Naive thymus-derived CD8-positive, alpha-beta T cell (primary cell): ENCODE data around the gene CFD. TPM values are rescaled to one million over a fixed set of nuclear protein-coding genes. Genes with fewer than 3 reads are reported as not detected.

ENCODE experiments used
- ATAC-seq, 2 donors: fragments of 150-1000 bp; cut with Tn5 transposase in 1 of 2; sonication (Bioruptor Pico), chemical (Tn5 transposase) in 1 of 2; 1 replicate in 1 of 2; 2 replicates in 1 of 2; pipeline ENCODE4 v1.10.0; 2021; ENCODE audit warnings: mild to moderate bottlenecking in 2 of 2, moderate library complexity in 2 of 2
- POLR2A ChIA-PET: fragments of 350-600 bp; sonication (Branson Sonifier 250); formaldehyde crosslinking; loops from one replicate; lab custom pipeline; 2021; ENCODE audit warnings: antibody characterized with exemption; lab: Charles Lee
- DNase-seq, 10 donors: peaks; one replicate each; pipeline versions ENCODE4 v3.0.0 to v3.0.0-alpha.2; 2020 to 2022
- H3K27ac Mint-ChIP-seq, 10 donors: one replicate each; pipeline ENCODE4 v1.8.0; 2020 to 2022; ENCODE audit warnings: mild to moderate bottlenecking in 10 of 10, mixed read lengths in 10 of 10, moderate library complexity in 4 of 10, inconsistent platforms in 1 of 10
- H3K27me3 Mint-ChIP-seq, 5 donors: one replicate each; pipeline ENCODE4 v1.8.0; 2021 to 2022; ENCODE audit warnings: mixed read lengths in 5 of 5
- H3K36me3 Mint-ChIP-seq, 3 donors: one replicate each; pipeline ENCODE4 v1.8.0; 2020 to 2022; ENCODE audit warnings: mixed read lengths in 3 of 3, mild to moderate bottlenecking in 2 of 3, inconsistent platforms in 1 of 3
- H3K4me1 Mint-ChIP-seq, 4 donors: one replicate each; pipeline ENCODE4 v1.8.0; 2021 to 2022; ENCODE audit warnings: mixed read lengths in 4 of 4
- H3K4me3 Mint-ChIP-seq, 10 donors: one replicate each; pipeline ENCODE4 v1.8.0; 2020 to 2022; ENCODE audit warnings: mild to moderate bottlenecking in 10 of 10, mixed read lengths in 10 of 10, moderate library complexity in 6 of 10, inconsistent platforms in 1 of 10
- H3K9me3 Mint-ChIP-seq, 9 donors: one replicate each; pipeline ENCODE4 v1.8.0; 2020 to 2022; ENCODE audit warnings: mixed read lengths in 9 of 9, mild to moderate bottlenecking in 3 of 9, inconsistent platforms in 1 of 9, moderate library complexity in 1 of 9
- microRNA-seq: library from miRNA; unstranded; fragments of <30 nt; microRNA quantifications from one replicate; pipeline ENCODE4 v1.2.0, GENCODE V29; 2022; ENCODE audit warnings: borderline microRNAs expressed
- polyA plus RNA-seq, 3 donors: library from polyadenylated mRNA; unstranded; fragments of 300-500 nt; fragmentation: Illumina TruSeq; gene quantifications; one replicate each; pipeline ENCODE4 v1.2.3, GENCODE V29; 2021
- total RNA-seq, 8 experiments: library from RNA in 2 of 8; stranded (reverse) in 2 of 8; gene quantifications; one replicate each; pipeline ENCODE4 v1.2.3 and lab custom pipeline; 2021 to 2026

Gene CFD
- total and polyA plus RNA-seq, 5 experiments from 2014 or later: 2.4 to 10.0 (median 3.9) TPM

- POLR2A ChIA-PET: interaction anchor here (0.5 to 11.8 kb wide), 15 partner anchors 10 to 362 kb away, joined by 3 to 376 read pairs (median 6); partner anchors contain the start of genes ABCA7, ARHGAP45, CIRBP and KISS1R
- Mint-ChIP-seq H3K36me3 (peaks cover 0 to 19% (median 7%) of the 10 kb centered on the region in 3 donors), H3K4me1 (peaks cover 14 to 72% (median 62%) of the 10 kb centered on the region in 4 donors), H3K9me3 (no peaks in the 10 kb centered on the region), H3K4me3 (peak overlapping the region; percentile 48 to 91 (median 86)), H3K27ac (peak overlapping the region; percentile 99 to 100 (median 100)), H3K27me3 (no peaks in the 10 kb centered on the region)
- ATAC-seq (peak in 1 of 2 donors; percentile 4), DNase-seq (peak in 3 of 10 donors; percentile 45 to 49 (median 47))
Observed at GRCh38 chr19:907183-907853, 47.9 kb downstream of the CFD start.

GRCh38 chr19:911197-912033, 52.0 kb downstream of the CFD start:
- Mint-ChIP-seq H3K36me3 (peaks cover 0 to 10% (median 7%) of the 10 kb centered on the region in 3 donors), H3K27me3 (peaks cover 0 to 2% (median 0%) of the 10 kb centered on the region in 5 donors), H3K4me3 (peak overlapping the region; percentile 61 to 89 (median 82)), H3K9me3 (no peaks in the 10 kb centered on the region), H3K4me1 (peaks cover 13 to 57% (median 43%) of the 10 kb centered on the region in 4 donors), H3K27ac (peak overlapping the region; percentile 80 to 100 (median 100))
- POLR2A ChIA-PET: interaction anchor here (0.6 to 11.8 kb wide), 5 partner anchors 6 to 181 kb away, joined by 6 to 376 read pairs (median 69); partner anchors contain the start of genes KISS1R, MED16, R3HDM4 and RNU6-9
- DNase-seq: peak in 1 of 10 donors; percentile 66
- no peak for ATAC-seq

GRCh38 chr19:912181-913079, 53.0 kb downstream of the CFD start:
- POLR2A ChIA-PET: interaction anchor here (1.6 to 9.1 kb wide), 4 partner anchors 7 to 50 kb away, joined by 8 to 165 read pairs (median 83); partner anchors contain the start of genes CFD, MED16 and RNU6-9
- H3K4me3 Mint-ChIP-seq: peak overlapping the region; percentile 71 to 92 (median 82)
- H3K36me3 Mint-ChIP-seq: peaks cover 0 to 10% (median 7%) of the 10 kb centered on the region in 3 donors
- peak overlapping the region in 9 of 10 donors; percentile 43 to 97 (median 94) for H3K27ac Mint-ChIP-seq
- peaks cover 13 to 47% (median 33%) of the 10 kb centered on the region in 4 donors for H3K4me1 Mint-ChIP-seq
- ATAC-seq: no peak
- peak in 5 of 10 donors; percentile 35 to 77 (median 46) for DNase-seq
- H3K9me3 Mint-ChIP-seq: no peaks in the 10 kb centered on the region
- peaks cover 0 to 2% (median 0%) of the 10 kb centered on the region in 5 donors for H3K27me3 Mint-ChIP-seq

Small RNAs within 50 kb of the gene (microRNA-seq; reads per million reads assigned to microRNA genes)
- gene MIR3187: 1.0 reads per million

Other genes starting within 250 kb of the CFD start
- 10 to 100 TPM; 88.4 to 92.3 TPM for gene POLRMT, start 226.1 kb upstream of the CFD start, total RNA-seq
- 10 to 100 TPM; 33.2 to 71.1 (median 37.4) TPM for gene POLRMT, start 226.1 kb upstream of the CFD start, polyA plus RNA-seq
- gene FGF22, start 219.8 kb upstream of the CFD start, total RNA-seq: 1 to 10 TPM; 2.4 to 2.6 TPM
- gene FGF22, start 219.8 kb upstream of the CFD start, polyA plus RNA-seq: not detected
- 100 to 1,000 TPM; 122 to 125 TPM for gene RNF126, start 196.4 kb upstream of the CFD start, total RNA-seq
- 10 to 100 TPM; 56.2 to 70.7 (median 61.0) TPM for gene RNF126, start 196.4 kb upstream of the CFD start, polyA plus RNA-seq
- 1 to 10 TPM; 3.0 to 4.2 TPM for gene FSTL3, start 183.3 kb upstream of the CFD start, total RNA-seq
- 1 to 10 TPM; 2.4 to 3.2 (median 2.8) TPM for gene FSTL3, start 183.3 kb upstream of the CFD start, polyA plus RNA-seq
- not detected for gene PRSS57, start 164.2 kb upstream of the CFD start, total RNA-seq
- gene PRSS57, start 164.2 kb upstream of the CFD start, polyA plus RNA-seq: 1 to 10 TPM in 1 of 3 donors, not detected in 2; 1.2 TPM
- gene PALM, start 150.7 kb upstream of the CFD start, total RNA-seq: not detected
- not detected for gene PALM, start 150.7 kb upstream of the CFD start, polyA plus RNA-seq
- gene MISP, start 108.6 kb upstream of the CFD start, total RNA-seq: not detected
- gene MISP, start 108.6 kb upstream of the CFD start, polyA plus RNA-seq: not detected
- gene PTBP1, start 62.2 kb upstream of the CFD start, total RNA-seq: 100 to 1,000 TPM; 321 to 323 TPM
- 100 to 1,000 TPM; 110 to 190 (median 110) TPM for gene PTBP1, start 62.2 kb upstream of the CFD start, polyA plus RNA-seq
- not detected for gene PLPPR3, start 37.7 kb upstream of the CFD start, total RNA-seq
- gene PLPPR3, start 37.7 kb upstream of the CFD start, polyA plus RNA-seq: not detected
- under 1 TPM; 0.21 to 0.36 TPM for gene AZU1, start 31.8 kb upstream of the CFD start, total RNA-seq
- not detected for gene AZU1, start 31.8 kb upstream of the CFD start, polyA plus RNA-seq
- gene PRTN3, start 18.7 kb upstream of the CFD start, total RNA-seq: not detected
- not detected for gene PRTN3, start 18.7 kb upstream of the CFD start, polyA plus RNA-seq
- gene ELANE, start 7.4 kb upstream of the CFD start, total RNA-seq: not detected
- not detected for gene ELANE, start 7.4 kb upstream of the CFD start, polyA plus RNA-seq
- gene MED16, start 33.5 kb downstream of the CFD start, total RNA-seq: 10 to 100 TPM; 65.9 to 68.8 TPM
- gene MED16, start 33.5 kb downstream of the CFD start, polyA plus RNA-seq: 100 to 1,000 TPM in 1 of 3 donors, 10 to 100 TPM in 2; 54.3 to 117 (median 72.4) TPM
- not detected for gene RNU6-9, start 33.8 kb downstream of the CFD start, total RNA-seq
- not detected for gene RNU6-9, start 33.8 kb downstream of the CFD start, polyA plus RNA-seq
- gene R3HDM4, start 53.6 kb downstream of the CFD start, total RNA-seq: 100 to 1,000 TPM; 179 to 184 TPM
- gene R3HDM4, start 53.6 kb downstream of the CFD start, polyA plus RNA-seq: 100 to 1,000 TPM; 137 to 238 (median 182) TPM
- 1 to 10 TPM; 1.4 to 2.6 TPM for gene KISS1R, start 57.7 kb downstream of the CFD start, total RNA-seq
- under 1 TPM; 0.18 to 0.58 (median 0.52) TPM for gene KISS1R, start 57.7 kb downstream of the CFD start, polyA plus RNA-seq
- gene ARID3A, start 66.4 kb downstream of the CFD start, total RNA-seq: 1 to 10 TPM; 3.5 to 5.0 TPM
- under 1 TPM; 0.09 to 0.58 (median 0.16) TPM for gene ARID3A, start 66.4 kb downstream of the CFD start, polyA plus RNA-seq
- gene WDR18, start 124.7 kb downstream of the CFD start, total RNA-seq: 10 to 100 TPM; 50.6 to 54.1 TPM
- gene WDR18, start 124.7 kb downstream of the CFD start, polyA plus RNA-seq: 10 to 100 TPM; 51.2 to 72.7 (median 64.1) TPM
- gene GRIN3B, start 140.8 kb downstream of the CFD start, total RNA-seq: not detected
- gene GRIN3B, start 140.8 kb downstream of the CFD start, polyA plus RNA-seq: not detected
- gene TMEM259, start 161.5 kb downstream of the CFD start, total RNA-seq: 100 to 1,000 TPM; 331 to 365 TPM
- 10 to 100 TPM; 37.9 to 77.0 (median 52.0) TPM for gene TMEM259, start 161.5 kb downstream of the CFD start, polyA plus RNA-seq
- gene RNU6-2, start 161.9 kb downstream of the CFD start, total RNA-seq: not detected
- not detected for gene RNU6-2, start 161.9 kb downstream of the CFD start, polyA plus RNA-seq
- gene CNN2, start 166.9 kb downstream of the CFD start, total RNA-seq: 100 to 1,000 TPM; 211 to 216 TPM
- gene CNN2, start 166.9 kb downstream of the CFD start, polyA plus RNA-seq: 100 to 1,000 TPM; 498 to 693 (median 515) TPM
- gene ABCA7, start 180.4 kb downstream of the CFD start, total RNA-seq: 100 to 1,000 TPM; 221 to 232 TPM
- gene ABCA7, start 180.4 kb downstream of the CFD start, polyA plus RNA-seq: 10 to 100 TPM in 1 of 3 donors, 1 to 10 TPM in 2; 4.2 to 14.4 (median 8.7) TPM
- gene ARHGAP45, start 207.5 kb downstream of the CFD start, total RNA-seq: 1,000 to 10,000 TPM; 1,025 to 1,060 TPM
- 100 to 1,000 TPM; 261 to 681 (median 358) TPM for gene ARHGAP45, start 207.5 kb downstream of the CFD start, polyA plus RNA-seq
- gene POLR2E, start 235.7 kb downstream of the CFD start, total RNA-seq: 10 to 100 TPM; 88.0 to 95.3 TPM
- 100 to 1,000 TPM; 159 to 233 (median 187) TPM for gene POLR2E, start 235.7 kb downstream of the CFD start, polyA plus RNA-seq
- 100 to 1,000 TPM; 207 to 225 TPM for gene GPX4, start 244.3 kb downstream of the CFD start, total RNA-seq
- gene GPX4, start 244.3 kb downstream of the CFD start, polyA plus RNA-seq: 100 to 1,000 TPM; 370 to 465 (median 405) TPM